ENCODE measurements around the gene PEDS1.

DNA sequence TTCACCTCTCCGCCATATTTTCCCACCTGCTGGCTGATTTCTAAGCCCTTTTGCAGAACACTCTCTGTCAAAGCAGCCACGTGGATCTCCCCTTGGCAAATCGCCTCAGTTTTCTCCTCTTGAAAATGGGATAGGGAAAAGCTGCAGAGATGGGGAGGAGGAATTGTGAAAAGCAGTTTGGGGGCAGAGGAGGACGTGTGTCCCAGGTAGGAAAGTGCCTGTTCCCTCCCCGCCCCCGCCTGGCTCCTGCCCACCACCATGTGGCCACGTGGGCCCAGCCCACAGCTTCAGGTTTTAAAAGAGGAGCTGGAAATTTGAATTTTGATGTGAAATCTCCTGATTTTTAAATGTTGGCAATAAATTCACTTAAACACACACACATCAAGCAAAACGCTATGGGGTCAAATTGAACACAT, 33.5 kb upstream of the PEDS1 start:
- TF ChIP-seq EZH2phosphoT487 (IDR thresholded peaks at IDR 0.05; ENCODE audit: insufficient read depth, low read depth) (no peak), EZH2 (IDR thresholded peaks at IDR 0.05; ENCODE audit: insufficient read depth, poor library complexity, severe bottlenecking) (no peak)
